Cerebellar cortex (tissue), 1 donor: ENCODE data around the gene EIF3A.
"Not testable (repeated sequence)": the region's sequence is repeated elsewhere in the genome, so short reads cannot be mapped to it uniquely, and the experiment has no call there.

ENCODE experiments used
- DNase-seq: peaks from one replicate; pipeline ENCODE4 v3.0.0-alpha.2; 2015; ENCODE audit warnings: low spot score

EIF3A gene, protein sequence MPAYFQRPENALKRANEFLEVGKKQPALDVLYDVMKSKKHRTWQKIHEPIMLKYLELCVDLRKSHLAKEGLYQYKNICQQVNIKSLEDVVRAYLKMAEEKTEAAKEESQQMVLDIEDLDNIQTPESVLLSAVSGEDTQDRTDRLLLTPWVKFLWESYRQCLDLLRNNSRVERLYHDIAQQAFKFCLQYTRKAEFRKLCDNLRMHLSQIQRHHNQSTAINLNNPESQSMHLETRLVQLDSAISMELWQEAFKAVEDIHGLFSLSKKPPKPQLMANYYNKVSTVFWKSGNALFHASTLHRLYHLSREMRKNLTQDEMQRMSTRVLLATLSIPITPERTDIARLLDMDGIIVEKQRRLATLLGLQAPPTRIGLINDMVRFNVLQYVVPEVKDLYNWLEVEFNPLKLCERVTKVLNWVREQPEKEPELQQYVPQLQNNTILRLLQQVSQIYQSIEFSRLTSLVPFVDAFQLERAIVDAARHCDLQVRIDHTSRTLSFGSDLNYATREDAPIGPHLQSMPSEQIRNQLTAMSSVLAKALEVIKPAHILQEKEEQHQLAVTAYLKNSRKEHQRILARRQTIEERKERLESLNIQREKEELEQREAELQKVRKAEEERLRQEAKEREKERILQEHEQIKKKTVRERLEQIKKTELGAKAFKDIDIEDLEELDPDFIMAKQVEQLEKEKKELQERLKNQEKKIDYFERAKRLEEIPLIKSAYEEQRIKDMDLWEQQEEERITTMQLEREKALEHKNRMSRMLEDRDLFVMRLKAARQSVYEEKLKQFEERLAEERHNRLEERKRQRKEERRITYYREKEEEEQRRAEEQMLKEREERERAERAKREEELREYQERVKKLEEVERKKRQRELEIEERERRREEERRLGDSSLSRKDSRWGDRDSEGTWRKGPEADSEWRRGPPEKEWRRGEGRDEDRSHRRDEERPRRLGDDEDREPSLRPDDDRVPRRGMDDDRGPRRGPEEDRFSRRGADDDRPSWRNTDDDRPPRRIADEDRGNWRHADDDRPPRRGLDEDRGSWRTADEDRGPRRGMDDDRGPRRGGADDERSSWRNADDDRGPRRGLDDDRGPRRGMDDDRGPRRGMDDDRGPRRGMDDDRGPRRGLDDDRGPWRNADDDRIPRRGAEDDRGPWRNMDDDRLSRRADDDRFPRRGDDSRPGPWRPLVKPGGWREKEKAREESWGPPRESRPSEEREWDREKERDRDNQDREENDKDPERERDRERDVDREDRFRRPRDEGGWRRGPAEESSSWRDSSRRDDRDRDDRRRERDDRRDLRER (N-terminal part only)

DNA sequence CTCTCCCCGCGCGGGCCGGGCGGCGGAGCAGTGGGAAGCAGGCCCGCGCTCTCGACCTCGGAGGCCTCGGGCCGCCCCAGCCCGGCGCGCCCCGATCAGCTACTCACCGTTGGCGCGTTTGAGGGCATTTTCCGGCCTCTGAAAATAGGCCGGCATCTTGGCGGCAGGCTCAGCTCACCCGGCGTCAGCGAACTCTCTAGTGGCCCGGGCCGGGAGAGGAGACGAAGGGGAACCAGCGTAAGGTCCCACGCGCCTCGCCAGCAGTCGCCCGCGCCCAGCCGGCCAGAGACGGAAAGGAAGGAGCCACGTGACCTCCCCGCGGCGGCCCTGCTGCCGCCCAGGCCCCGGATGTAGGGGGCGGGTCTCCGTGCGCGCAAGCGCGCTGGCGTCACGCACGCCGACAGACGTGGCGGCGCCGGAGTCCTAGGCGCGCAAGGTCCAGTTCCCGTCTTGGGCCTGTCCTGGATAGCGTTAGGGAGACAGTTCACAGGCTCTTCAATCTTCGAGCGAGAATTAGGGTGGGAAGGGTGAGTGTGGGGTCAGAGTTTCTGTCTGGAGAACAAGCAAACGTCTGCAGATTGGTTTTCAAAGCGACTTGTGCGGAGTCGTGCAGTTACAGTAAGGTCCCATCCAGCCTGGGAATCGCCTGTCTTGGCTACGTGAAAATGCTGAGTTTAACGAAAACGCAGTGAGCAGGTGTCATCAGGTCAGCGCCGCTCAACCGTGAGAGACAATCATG is at the start of gene EIF3A:
EIF3A (minus strand) TSS at position 297 of the 739 bp plus-strand sequence; CDS start at position 156, 141 bp downstream.
- DNase-seq = peak; percentile 89

DNA sequence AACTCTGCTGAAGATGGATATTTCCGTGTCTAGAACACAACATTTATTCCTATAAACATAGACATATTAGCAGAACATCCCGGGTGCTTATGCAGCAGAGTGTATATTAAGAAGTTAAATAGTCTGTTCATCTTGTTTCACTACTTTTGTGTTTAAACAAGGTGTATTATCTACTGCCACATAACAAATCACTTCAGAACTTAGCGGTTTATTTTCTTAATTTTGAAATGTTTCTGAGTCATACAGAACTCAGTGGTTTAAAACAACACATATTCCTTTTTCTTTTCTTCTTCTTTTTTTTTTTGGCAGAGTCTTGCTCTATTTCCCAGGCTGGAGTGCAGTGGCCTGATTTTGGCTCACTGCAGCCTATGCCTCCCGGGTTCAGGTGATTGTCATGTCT is 49.1 kb upstream of the EIF3A start:
- no peak for DNase-seq

DNA sequence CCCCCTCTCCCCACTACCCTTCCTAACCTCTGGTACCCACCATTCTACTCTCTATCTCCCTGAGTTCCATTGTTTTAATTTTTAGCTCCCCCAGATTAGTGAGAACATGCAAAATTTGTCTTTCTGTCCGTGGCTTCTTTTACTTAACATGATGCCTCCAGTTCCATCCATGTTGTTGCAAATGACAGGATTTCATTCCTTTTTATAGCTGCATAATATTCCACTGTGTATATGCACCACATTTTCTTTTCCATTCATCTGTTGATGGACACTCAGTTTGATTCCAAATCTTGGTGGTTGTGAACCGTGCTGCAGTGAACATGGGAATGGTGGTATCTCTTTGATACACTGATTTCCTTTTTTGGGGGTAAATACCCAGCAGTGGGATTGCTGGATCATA is 45.3 kb upstream of the EIF3A start:
- DNase-seq = no peak

DNA sequence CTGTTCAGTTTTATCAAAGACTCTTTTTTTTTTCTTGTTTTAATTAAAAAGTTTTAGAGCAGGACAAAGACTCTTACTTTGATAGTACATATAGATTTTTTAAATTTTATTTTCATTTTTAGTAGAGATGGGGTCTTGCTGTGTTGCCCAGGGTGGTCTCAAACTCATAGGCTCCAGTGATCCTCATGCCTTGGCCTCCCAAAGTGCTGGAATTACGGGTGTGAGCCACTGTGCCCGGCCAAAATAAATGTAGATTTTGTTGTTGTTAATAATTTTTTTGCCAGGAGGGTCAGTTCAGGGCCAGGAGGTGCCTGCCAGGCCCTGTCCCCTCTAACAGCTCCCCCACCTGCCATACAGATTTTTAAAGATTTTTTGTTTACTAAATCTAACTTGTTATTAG is 40.3 kb upstream of the EIF3A start:
- DNase-seq = no peak

DNA sequence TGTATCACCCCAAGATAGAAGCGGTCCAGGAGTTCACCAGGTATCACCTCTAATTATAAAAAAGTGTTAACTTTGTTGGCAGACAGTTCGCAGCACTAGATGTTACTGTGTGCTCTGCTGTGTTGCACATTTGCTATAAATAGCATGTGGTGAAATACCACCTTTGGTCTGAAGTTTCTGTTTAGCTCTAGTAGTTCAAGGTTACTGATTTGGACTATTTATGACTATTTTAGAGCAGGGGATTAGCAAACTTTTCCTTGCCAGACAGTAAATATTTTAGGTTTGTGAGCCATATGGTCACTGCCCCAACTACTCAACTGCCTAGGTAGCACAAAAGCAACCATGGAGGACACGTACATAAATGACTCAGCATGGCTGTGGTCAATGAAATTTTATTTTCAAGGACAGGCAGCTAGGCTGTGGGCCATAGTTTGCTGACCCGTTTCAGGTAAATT is 39.8 kb upstream of the EIF3A start:
- DNase-seq = no peak

DNA sequence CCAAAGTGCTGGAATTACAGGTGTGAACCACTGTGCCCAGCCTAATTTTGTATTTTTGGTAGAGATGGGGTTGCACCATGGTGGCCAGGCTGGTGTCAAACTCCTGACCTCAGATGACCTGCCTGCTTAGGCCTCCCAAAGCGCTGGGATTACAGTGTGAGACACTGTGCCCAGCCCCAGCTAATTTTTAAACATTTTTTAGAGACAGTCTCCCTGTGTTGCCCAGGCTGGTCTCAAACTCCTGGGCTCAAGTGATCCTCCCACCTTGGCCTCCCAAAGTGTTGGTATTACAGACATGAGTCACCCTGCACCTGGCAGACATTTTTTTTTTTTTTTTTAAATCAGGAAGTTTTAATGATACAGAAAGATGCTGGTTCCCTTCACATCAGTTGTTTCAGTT is 38.8 kb upstream of the EIF3A start:
- DNase-seq = no peak

DNA sequence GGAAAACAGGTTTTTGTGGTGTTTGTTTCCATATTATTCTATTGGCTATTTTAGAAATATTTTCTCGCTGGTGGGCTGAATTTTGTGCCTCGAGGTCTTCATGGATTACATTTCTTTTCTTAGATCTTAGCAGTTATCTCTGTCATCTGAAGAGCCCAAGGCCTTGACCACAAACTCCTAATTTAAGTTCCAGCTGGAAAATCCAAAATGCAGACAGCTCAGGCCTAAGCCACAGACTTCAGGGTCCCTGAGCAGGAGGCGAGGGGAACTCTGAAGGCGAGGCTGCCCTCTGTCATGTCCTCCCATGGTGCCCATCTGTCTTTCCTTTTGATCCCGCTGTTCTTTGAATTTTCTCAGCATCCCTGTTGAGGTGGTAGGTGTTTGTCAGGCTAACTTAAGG is 37.6 kb upstream of the EIF3A start:
- DNase-seq = no peak

DNA sequence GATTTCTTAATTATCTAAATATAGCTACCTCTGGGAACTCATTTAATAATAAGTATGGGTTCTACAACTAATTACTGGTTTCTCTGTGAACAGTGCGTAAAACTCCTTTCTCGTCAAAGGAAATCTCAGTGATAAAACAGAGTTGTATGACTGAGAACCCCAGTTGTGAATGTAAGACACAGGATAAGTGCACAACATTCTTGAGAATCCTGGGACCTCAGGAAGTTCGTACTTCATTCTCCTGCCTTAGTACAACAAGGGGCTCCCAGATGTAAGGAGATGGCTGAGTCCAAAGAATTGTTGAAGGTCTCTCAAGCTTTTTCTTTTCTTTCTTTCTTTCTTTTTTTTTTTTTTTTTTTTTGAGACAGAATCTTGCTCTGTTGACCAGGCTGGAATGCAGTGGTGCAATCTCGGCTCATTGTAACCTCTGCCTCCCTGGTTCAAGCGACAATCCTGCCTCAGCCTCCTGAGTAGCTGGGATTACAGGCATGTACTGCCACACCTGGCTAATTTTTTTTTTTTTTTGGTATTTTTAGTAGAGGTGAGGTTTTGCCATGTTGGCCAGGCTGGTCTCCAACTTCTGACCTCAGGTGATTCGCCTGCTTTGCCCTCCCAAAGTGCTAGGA is 35.8 kb upstream of the EIF3A start:
- no peak for DNase-seq

DNA sequence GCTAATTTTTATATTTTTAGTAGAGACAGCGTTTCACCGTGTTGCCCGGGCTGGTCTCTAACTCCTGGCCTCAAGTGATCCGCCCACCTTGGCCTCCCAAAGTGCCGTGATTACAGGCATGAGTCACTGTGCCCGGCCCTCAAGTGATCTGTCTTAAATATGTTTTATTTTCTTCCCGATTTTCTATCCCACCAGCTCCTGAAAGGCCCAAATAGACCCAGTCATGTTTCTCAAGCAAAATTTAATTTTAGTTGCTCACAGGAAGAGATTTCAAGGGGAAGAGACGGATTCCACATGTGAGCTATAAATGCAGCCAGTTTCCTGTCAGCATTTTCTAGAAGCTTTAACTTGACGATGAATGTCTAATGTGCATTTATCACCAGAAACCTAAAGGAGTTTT is 35.3 kb upstream of the EIF3A start:
- DNase-seq = no peak

DNA sequence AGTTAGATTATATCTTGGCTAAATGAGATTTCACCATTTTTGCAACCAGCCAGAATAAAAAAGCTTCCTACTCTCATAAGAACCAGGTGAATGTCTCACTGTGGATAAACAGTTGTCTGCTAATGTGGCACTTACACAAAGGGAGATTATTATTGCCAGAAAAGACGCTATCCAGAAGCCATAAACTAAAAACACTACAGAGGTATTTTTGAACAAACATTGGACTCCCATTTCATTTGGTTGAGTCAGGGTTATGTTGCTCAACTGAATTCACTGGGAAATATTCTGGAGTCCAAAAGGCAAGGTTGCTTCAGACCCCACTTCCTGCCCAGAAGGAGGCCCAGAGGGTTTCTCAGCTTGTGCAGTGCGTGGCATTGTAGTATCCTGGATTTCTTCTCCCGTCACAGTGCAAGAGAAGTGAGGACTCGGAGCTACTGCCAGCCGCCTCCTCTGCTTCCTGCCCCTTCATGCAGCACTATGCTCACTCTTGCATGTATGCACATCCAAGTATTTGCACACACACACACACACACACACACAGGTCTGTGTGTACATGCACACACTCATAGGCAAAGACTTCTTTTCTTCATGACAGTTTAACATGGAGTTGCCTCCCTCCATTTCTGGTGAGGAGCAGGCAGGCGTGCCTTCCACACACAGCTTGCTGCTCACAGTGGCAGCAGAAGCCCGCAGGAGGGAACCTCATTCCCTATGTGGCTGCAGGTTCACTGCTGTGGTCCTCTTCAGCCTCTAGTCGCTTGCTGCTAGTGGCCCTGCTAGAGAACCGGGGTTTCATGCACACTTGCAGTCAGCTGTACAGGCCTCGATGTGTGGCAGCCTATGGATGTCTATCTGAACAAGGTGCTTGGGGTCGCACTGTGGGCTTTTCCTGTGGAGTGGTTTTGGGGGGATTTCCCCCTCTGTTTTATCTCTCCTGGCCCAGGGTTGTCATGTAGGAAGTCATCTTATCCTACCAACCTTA is 33.4 kb upstream of the EIF3A start:
- no peak for DNase-seq

DNA sequence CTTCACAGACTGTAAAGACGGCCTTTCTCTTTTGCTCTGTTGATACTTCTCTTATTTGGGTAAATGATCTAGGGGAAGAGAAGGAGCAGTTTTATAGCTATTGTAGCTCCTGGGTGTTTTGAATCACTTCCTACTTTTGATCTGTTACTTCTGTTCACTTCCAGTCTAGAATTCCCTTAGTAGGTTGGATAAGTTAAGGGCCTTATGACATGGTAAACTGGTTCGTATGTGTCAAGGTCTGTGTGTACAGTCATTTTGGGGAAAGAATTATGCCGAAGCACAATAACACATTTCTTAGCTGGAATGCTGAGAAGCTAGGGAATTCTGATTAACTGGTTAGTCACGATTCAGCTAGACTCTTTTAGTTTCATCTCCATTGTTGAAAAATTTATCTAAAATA is 31.4 kb upstream of the EIF3A start:
- DNase-seq = no peak

DNA sequence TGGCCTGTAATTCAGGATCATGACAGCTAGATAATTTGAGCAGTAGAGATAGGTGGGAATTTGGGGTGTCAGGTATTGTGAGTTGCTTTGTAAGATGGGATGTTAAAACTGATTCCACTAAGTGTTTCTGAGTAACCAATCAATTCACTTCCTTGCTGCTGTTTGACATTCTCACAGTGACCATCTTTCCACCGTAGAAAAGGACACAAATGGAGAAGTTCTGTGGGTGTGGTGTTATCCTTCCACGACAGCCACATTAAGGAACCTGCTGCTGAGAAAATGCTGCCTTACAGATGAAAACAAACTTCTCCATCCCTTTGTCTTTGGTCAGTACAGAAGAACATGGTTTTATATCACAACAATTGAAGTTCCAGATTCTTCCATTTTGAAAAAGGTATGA is 27.2 kb upstream of the EIF3A start:
- DNase-seq = not testable (repeated sequence)

DNA sequence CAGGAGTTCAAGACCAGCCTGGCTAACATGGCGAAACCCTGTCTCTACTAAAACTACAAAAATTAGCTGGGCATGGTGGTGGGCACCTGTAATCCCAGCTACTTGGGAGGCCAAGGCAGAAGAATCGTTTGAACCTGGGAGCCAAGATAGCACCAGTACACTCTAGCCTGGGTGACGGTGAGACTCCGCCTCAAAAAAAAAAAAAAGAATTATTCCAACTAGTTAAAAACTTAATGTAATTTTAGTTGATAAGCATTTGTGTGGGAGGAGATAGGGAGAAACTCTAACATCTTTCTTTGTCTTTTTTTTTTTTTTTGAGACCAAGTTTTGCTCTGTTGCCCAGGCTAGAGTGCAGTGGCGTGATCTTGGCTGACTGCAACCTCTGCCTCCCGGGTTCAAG is 26.5 kb upstream of the EIF3A start:
- DNase-seq = not testable (repeated sequence)

DNA sequence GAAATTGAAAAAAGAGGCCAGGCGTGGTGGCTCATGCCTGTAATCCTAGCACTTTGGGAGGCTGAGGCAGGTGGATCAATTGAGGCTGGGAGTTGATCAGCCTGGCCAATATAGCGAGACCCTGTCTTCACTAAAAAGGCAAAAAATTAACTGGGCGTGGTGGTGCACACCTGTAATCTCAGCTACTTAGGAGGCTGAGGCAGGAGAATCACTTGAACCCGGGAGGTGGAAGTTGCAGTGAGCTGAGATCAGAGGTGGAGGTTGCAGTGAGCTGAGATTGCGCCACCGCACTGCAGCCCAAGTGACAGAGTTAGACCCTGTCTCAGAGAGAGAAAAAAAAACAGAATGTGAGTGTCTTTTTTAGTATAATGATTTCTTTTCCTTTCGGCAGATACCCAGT is 25.3 kb upstream of the EIF3A start:
- not testable (repeated sequence) for DNase-seq

DNA sequence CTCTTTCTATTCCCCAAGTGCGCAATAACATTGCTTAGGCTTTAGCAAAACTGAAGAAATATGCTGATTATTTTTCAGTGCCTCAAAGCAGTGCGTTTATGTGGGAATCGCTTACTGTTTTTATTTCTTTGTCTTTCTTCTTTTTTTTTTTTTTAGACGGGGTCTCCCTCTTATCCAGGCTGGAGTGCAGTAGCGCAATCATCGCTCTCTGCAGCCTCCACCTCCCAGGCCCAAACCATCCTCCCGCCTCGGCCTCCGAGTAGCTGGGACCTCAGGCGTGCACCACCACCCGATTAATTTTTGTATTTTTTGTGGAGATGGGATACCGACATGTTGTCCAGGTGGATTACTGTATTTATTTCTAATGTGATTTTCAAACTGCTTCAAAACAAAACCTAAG is 24.5 kb upstream of the EIF3A start:
- DNase-seq = no peak

DNA sequence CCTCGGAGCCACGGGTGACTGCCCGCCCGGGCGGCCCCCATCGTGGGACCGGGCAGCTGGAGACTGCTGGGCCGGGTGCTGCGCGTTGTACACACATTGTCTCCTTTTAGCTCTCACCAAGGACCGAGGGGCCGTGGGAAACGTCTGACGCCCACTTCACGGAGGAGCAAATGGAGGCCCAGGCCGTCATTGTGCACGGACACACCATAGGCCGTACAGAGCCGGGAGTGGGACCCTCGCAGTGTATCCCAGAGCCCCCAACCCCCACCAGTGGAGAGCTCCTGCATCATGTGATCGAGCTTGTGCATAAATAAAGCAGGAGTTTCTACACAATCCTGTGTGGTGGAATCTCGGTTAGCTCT is 24.0 kb upstream of the EIF3A start:
- peak; percentile 11 for DNase-seq

DNA sequence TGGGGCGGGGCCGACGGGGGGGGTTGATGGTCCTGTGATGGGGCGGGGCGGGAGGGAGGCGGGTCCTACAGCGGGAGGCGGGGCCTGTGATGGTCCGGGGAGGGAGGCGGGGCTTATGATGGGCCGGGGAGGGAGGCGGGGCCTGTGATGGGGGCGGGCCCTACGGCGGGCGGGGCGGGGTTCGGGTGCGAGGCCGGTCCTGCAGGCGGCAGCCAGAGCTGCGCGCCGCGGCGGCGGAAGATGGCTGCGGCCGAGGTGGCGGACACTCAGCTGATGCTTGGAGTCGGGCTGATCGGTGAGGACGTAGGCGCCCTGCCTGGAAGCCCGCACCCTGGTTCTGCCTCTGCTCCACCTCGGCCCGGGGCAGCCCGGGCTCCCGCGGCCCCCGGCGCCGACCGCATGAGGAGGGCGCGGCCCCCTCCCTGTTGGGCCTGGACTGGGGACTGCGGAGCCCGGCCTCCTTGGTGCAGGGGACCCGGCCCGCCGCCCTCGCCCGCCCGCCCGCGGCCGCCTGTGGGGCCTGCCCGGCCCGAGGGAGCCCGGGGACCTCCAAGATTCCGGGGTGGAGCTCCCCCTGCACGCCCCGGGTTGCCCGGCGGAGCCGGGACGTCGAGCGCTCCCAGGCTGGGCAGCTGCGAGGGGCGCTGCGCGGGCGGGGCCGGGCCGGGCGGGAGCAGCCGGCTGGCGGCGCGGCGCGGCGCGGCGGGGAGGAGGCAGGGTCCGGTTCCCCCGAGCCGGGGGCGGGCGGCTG is 23.5 kb upstream of the EIF3A start, which contains the start of gene DENND10:
DENND10 (plus strand) TSS at position 211 of the 751 bp plus-strand sequence; CDS start at position 241, 30 bp downstream.
- DNase-seq = peak; percentile 78

DNA sequence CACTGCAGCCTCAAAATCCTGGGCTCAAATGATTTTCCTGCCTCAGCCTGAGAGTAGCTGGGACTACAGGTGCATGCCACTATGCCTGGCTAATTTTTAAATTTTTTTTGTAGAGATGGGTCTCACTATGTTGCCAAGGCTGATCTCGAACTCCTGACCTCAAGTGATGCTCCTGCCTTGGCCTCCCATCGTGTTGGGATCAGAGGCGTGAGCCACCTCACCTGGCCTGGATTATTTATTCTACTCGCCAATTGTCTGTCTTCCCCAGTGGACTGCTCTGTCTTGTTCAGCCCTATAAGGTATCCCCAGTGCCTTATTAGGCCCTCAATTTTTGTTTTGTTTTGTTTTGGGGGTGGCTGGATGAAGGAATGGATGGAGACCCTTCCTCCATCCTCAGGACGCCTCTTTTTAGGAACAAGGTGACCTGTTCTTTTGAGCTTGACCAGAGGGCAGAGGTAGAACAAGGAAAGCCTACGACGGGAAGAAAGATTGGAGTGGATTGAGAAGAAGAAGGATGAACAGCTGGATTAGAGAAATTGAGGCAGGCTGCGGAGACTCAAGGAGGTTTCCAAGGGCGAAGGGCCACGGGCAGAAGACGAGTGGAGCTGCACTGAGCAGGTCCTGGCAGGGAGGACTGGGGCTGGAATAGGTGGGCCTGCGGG is 22.8 kb upstream of the EIF3A start:
- no peak for DNase-seq
